RPMI7951 (cell line): ENCODE measurements around the gene SFTPB. TPM values are rescaled to one million over a fixed set of nuclear protein-coding genes. Genes with fewer than 3 reads are reported as not detected.

Experiments
- DNase-seq: peaks from one replicate; pipeline ENCODE4 v3.0.0-alpha.2; 2012; ENCODE audit warnings: low read depth
- total RNA-seq: library from RNA; depleted of rRNA; stranded (reverse); fragments of >200 nt; shearing (Covaris generic); gene quantifications from 2 replicates; pipeline ENCODE4 v1.2.3, GENCODE V29; 2014

SFTPB gene
- total RNA-seq, 1 experiment from 2014 or later = not detected

- no peak for DNase-seq
Observed at GRCh38 chr2:85702800-85703199, 34.8 kb upstream of the SFTPB start.

- peak; percentile 74 for DNase-seq
Observed at GRCh38 chr2:85702172-85702571, 34.2 kb upstream of the SFTPB start.

GRCh38 chr2:85699325-85699724 is 31.3 kb upstream of the SFTPB start:
- no peak for DNase-seq

- DNase-seq = no peak
Observed at GRCh38 chr2:85698880-85699254, 30.9 kb upstream of the SFTPB start.

GRCh38 chr2:85698184-85698879 is 30.3 kb upstream of the SFTPB start:
- no peak for DNase-seq

GRCh38 chr2:85697716-85698115 is 29.7 kb upstream of the SFTPB start:
- DNase-seq = no peak

GRCh38 chr2:85697096-85697495 is 29.1 kb upstream of the SFTPB start:
- DNase-seq = no peak

- DNase-seq = no peak
Observed at GRCh38 chr2:85695691-85696668, 28.0 kb upstream of the SFTPB start.

GRCh38 chr2:85695121-85695520 is 27.1 kb upstream of the SFTPB start:
- DNase-seq = no peak

- no peak for DNase-seq
Observed at GRCh38 chr2:85694052-85695025, 26.3 kb upstream of the SFTPB start, which contains the start of gene GNLY. TSS of gene GNLY (plus strand) at chr2:85694358. CDS start at chr2:85694419, 61 bp downstream.

- DNase-seq = no peak
Observed at GRCh38 chr2:85692039-85692645, 24.1 kb upstream of the SFTPB start.

GRCh38 chr2:85690932-85691331 is 22.9 kb upstream of the SFTPB start:
- no peak for DNase-seq

GRCh38 chr2:85684806-85685205 is 16.8 kb upstream of the SFTPB start:
- no peak for DNase-seq

- DNase-seq = no peak
Observed at GRCh38 chr2:85684380-85684779, 16.4 kb upstream of the SFTPB start.

GRCh38 chr2:85682378-85682777 is 14.4 kb upstream of the SFTPB start:
- DNase-seq = no peak

GRCh38 chr2:85681776-85682175 is 13.8 kb upstream of the SFTPB start:
- DNase-seq = no peak

- no peak for DNase-seq
Observed at GRCh38 chr2:85681372-85681763, 13.4 kb upstream of the SFTPB start.

GRCh38 chr2:85680707-85681371 is 12.8 kb upstream of the SFTPB start:
- DNase-seq = no peak

GRCh38 chr2:85678794-85679672 is 11.0 kb upstream of the SFTPB start:
- DNase-seq = peak; percentile 69

- no peak for DNase-seq
Observed at GRCh38 chr2:85678377-85678776, 10.4 kb upstream of the SFTPB start.
